HG03469 (cell line): Measurements from ENCODE around the gene ZNF132.
"Not testable (repeated sequence)": the region's sequence is repeated elsewhere in the genome, so short reads cannot be mapped to it uniquely, and the experiment has no call there.

Experiments
- ATAC-seq: cut with Tn5 transposase; IDR thresholded peaks from one replicate; pipeline ENCODE4 v1.9.1; 2021; ENCODE audit warnings: mild to moderate bottlenecking, moderate library complexity, moderate number of reproducible peaks; ENCODE audit not compliant: unreplicated experiment

The ZNF132 gene

DNA sequence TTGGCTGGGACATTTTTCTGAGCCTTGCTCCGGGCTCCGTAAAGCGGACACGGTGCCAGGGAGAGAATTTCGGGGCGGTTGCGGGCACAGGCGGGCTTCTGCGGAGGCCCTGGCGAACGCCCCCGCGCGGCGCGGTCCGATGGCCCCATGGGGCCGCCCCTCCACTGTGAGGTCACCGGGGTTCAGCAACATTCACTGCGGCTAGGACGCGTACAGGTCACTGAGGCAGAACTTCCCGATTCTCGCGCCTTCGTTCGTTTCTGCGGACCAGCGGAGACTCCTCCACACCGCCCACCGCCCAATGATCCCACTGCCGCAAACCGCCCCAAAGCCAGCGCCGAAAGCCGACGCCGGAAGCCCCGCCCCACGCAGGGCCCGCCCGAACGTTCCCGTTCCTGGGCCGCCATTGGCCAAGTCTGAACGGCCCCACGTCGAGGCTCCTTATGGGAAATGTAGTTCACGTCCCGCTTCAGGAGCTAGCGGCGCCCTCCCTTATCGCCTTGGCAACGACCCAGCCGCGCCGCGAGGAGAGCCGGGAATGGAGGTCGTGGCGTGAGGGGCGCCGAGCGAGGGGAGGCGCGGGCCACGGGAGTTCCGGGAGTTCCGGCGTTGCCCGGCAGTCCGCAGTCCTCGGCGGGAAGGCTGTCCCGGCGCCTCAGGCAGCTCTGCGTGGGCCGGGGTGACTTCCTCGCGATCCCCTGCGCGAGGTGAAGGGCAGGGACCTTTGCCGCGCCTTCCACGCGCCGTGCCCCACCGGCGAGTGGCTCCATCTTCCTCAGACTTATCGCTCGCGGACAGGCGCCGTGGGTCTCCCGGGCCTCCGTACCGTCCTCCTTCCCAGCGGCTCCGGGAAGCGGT is 31.6 kb downstream of the ZNF132 start, which contains the start of gene ZNF584:
ZNF584 (plus strand) TSS at position 498 of the 858 bp plus-strand sequence. CDS start 499 bp downstream, outside the sequence.
- ATAC-seq: peak; percentile 76

DNA sequence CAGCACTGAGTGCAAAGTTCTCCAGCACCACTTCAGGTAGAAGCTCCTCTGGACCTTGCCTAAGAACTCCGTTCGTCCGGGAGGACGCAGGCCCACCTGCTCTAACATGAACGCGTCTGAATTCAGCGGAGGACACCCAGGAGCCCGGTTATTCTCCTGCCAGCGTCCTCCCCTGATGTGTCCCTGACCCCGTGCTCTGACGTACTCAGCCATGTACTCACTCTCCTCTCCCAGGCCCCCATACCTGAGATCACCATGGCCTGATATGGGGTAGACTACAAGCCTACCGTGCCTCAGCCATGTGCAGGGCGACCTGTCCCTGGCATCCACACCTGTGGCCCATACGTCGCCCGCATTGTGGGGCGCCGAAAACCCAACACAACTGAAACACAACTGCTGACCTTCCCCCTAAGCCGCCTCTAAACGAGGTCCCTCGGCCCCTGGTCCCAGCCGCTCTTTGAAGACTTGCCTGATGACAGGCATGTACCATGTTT is 32.2 kb downstream of the ZNF132 start:
- ATAC-seq: peak; percentile 3

DNA sequence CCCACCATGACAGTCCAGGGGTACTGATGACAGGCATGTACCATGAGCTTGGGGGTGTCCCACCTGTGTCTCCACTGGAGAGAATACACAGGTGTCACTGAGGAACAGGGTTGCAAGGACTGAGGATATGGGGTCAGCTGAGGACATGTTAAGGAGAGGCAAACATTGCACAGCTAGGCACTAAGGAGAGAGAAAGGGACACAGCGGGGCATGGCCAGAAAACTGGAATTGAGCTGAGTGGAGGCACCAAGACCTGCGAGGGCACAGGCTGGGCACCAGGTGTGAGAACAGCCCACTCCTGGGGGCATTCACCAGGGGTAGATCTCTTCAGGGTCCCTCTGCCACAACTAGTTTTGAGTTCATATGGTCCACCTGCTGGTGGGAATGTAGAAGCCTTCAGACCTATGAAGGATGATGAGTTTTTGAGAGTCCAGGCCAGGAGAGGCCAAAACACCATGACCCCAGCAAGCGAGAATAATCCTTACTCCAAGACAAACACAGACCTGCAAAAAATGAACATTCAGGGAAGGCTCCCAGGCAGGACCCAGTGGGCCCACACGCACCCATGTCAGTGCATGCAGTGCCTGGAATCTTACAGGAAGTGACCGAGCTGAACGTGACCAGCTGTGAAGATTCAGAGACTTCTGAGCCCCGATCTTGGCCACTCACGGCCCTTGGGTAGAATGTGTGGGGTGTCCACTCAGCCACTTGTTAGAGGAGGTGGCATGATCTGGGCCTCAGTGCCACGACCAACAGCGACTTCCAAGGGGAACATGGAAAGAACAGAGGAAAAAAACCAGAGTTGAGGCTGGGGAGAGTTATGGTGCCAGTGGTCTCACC is 32.9 kb downstream of the ZNF132 start:
- ATAC-seq: no peak

DNA sequence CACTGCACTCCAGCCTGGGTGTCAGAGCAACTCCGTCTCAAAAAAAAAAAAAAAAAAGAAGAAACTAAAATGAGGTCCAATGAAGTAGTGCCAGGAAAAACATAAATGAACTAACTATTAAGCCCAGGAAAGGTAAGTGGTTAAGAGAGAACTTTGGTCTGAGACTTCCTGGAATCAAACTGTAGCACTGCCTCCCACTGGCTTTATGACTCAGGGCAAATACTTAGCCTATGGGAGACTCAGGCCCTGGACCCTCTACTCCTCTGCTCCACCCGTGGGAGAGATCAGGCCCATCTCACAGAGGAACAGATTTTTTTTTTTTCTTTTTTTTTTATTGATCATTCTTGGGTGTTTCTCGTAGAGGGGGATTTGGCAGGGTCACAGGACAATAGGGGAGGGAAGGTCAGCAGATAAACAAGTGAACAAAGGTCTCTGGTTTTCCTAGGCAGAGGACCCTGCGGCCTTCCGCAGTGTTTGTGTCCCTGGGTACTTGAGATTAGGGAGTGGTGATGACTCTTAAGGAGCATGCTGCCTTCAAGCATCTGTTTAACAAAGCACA is 36.0 kb downstream of the ZNF132 start:
- not testable (repeated sequence) for ATAC-seq

DNA sequence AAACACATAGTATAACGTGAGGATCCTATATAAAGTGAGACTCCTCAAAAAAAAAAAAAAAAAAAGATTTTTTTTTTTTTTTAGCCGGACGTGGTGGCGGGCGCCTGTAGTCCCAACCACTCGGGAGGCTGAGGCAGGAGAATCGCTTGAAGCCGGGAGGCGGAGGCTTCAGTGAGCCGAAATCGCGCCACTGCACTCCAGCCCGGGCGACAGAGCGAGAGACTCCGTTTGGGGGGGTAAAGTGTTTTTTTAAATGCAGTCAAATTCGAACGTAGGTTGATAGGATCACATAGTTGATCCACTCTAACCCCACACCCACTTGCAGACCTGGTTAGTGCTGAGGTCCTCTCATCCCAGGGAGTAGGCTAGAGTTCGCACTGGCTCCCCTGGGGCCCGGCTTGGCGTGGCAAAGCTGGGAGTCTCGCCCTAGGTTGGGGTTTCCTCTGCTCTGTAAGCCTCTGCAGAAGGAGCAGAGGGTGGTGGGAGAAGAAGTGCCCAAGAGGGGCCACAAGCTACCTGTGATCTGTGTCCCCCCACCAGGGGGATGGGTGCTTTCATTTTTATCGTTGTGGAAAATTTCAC is 38.0 kb downstream of the ZNF132 start:
- ATAC-seq: no peak

DNA sequence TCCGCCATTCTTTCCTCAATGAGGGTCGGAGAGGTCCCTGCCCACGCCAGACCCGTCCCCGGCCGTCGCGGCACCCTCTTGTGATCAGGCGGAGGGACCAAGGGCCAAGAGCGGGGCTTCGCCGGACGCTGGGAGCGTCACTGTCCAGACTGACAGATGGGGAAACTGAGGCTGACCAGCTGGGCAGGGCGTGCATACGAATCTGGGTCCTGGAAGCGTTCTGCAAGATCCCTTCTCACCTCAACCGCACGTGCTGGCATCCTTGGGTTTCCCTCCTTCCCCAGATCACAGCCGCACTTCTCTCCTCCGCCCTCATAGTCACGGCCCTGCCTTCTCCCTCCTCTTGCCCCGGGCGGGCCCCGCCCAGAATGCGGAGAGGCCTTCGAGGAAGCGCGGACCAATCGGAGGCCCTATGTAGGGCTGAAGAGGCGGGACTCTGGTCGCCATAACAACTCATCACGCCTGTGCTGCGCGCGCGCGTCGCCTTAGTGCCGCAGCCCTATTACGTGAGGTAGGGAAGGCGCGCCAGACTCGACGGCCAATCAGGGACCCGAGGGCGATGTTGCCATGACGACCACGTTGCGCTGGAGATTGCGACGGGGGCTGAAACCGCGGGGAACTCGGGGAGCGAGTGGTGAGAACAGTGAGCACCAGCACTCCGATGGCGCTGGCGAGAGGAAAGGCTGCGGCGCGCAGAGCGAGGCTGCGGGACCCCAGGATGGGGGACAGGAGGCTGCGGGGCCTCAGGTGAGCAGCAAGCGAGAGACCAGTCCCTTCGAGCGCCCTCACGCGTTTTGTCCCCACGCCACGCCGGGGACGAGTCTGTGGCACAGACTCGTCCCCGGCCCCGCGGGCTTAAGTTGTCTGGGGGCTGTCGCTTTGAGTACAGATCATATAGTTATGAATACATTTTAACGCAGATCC is 38.8 kb downstream of the ZNF132 start:
- peak; percentile 94 for ATAC-seq

DNA sequence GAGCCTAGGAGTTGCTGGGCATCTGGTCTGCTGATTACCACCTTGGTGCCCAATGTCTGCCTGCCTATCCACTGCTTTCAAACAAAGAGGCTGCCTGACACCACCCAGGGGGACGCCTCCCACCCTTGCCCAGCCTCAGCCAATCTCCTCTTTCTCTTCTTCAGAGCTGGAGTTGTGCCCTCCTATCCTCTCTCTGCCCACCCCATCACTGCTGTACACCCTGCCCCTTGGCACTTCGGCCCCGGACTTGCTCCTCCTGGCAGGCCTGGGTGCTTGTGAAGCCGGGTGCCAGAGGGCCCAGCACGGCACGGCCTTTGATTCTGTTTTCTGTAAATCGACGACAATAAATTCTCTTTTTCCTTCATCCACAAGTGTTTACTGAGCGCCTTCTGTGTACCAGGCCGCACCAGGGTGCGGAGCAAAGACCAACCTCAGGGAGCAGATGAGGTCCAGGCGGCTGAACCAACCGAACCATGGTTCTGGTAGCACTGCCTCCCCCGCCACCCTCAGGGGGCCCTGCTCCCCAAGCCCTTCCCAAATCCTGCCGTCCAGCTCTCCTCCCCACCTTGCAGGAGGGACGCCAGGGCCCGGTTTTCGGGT is 39.5 kb downstream of the ZNF132 start:
- ATAC-seq: no peak

DNA sequence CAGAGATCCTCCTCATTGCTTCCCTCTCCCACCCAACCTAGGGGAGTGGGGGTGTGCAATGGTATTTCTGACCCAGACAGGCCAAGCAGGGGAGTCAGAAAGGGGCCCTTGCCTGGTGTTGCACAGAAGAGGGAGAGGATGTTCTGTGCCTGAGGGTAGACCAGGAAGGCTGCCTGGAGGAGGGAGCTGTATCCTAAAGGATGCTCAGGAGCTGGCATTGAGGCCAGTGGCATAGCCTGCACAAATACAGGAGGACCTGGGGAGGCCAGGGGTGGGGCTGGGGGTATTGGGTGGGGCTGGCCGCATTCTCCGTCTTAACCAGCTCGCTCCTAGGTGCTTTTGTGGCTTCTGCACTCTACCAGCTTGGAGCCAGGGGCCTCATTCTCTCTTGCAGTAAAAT is 40.0 kb downstream of the ZNF132 start:
- no peak for ATAC-seq

DNA sequence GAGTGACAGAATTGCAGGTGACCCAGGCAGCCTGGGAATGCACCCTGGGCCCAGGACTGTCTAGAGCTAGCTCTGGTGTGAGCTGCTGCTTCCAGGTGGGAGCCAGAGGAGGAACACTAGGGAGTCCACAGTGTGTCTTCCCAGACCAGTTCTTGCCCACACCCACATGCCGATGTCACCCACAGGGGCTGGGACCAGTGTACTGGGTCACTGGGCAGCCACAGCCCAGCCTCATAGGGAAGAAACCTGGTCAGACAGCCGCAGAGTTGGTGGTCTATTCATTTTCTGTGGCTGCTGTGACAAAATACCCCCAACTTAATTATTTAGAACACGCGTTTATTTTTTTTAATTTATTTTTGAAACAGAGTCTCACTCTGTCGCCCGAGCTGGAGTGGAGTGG is 41.4 kb downstream of the ZNF132 start:
- ATAC-seq: no peak

DNA sequence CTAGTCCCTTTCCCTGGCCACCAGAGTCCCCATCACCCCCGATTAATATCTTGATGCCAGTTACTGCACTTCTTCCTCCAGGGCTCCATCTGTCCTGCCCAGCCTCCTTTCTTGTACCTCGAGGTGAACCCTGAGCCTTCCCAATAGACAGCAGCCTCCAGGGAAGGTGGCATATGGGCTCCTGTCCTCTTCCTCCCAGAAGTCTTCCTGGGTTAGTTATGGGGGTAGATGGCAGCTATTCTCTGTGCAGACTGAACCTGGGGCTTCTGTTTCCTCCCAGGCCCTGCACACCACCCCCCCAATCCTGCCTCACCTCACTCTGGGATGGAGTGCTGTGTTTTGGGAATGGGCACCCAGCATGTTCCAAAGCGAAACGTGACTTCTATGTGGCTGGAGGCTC is 41.9 kb downstream of the ZNF132 start:
- ATAC-seq: no peak

DNA sequence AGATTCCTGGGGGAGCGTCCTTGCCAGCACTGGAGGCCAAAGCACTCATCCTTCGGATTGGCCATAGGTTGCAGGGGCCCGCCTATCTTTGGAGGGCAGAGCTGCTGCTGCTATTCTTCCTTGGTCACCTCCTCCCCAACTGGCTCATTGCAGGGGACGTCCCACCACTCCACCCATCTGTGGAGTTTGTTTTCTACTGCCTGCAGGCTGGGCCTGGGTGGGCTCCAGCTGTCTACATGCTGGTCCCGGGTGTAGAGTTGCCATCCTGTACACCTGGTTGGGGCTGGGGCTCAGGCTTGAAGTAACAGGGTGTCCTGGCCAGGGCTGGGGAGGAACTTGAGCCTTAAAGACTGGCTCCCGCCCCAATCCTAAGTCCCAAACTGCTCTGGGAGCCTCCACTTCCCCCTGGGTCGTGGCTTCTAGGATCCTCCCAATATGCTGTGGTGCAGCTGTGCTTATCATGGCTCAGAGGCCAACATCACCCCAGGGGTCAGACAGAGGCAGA is 42.4 kb downstream of the ZNF132 start:
- no peak for ATAC-seq

DNA sequence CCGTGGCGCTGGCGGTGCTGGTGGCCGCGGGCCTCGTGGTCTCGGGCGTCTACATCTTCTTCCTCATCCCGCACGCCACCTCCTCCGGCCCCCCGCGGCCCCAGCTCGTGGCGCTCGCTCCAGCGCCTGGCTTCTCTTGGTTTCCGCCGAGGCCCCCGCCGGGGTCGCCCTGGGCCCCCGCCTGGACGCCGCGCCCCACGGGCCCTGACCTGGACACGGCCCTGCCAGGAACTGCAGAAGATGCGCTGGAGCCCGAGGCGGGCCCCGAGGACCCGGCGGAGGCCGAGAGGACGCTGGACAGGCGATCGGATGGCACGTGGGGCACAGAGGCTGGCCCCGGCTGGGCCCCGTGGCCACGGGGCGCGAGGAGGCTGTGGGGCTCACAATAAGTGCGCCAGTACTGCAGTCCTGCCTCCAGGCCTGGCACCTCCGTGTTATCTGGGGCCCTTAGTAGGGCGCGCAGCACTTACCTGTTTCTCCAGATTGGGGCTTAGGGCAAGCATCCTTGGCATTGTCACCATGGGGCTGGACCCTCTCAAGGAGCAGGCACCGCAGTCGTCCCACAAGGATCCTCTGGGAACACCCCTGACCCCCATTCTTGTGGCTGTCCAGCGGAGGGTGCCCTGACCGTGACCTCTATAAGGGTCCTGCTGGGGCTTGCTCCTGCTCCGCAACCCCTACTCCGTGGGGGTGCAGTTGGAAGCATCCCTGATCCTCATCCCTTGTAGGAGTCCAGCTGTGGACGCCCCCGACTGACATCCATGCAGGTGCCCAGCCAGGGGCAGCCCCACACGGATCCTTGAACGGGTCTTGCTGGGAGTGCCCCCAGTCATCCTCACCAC is 43.0 kb downstream of the ZNF132 start:
- no peak for ATAC-seq

DNA sequence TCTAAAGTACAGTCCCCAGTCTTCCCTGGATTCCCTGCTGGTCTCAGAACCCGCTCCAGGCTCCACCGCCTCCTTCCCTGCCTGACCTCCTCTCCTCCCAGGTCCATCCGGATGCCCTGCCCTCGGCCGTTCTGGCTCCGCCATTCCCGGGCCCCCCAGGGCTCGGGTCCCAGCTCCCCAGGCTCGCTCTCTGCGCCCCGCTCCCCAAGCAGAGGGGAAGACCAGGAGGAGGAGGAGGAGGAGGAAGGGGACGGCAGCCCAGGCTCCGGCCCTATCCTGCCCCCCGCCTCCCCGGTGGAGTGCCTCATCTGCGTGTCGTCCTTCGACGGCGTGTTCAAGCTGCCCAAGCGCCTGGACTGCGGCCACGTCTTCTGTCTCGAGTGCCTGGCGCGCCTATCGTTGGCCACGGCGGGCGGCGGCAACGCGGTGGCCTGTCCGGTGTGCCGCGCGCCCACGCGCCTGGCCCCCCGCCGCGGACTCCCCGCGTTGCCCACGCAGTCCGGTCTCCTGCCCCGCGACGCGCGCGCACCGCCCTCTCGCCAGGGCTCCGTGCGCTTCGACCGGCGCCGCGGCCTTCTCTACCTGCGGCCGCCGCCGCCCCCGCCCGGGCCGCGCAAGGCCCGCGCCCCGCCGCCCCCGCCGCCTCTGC is 43.9 kb downstream of the ZNF132 start:
- ATAC-seq: no peak

DNA sequence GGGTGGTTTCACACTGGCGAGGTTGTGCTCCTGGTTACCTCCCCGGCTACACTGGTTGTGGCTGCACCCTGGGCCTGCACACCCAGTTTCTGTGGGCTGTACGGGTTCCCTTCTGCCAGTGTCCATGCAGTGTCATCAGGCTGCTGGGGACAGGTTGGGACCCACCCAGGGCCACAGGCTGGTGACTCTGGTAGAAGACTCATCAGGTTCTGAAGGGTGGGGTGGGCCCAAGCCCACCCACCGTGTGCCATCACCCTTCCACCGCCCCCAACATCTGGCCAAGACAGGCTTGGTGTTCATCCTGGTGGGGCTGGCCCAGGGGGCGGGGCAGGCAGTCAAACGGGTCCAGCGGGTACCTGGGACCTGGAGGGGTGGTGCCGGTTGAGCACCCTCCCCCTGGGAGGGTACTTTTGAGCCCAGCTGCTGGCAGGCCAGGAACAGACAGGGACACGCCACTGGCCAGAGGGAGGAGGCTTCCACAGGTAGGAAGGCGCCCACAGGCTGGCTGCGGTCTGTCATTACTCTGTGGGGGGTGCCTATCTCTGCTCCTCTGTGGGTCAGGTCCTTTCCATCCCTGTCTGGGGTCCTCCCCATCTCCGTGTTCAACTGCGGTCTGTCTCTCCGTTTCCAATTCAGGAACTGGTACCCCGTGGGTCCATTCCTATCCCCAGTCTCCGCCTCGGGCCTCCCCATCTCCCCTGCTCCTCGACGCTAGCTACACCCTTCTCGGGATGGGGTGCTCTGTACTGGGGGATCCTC is 44.6 kb downstream of the ZNF132 start, which contains the start of gene RNF225:
RNF225 (plus strand) TSS at position 437 of the 759 bp plus-strand sequence. CDS start 434 bp downstream, outside the sequence.
- ATAC-seq: no peak

DNA sequence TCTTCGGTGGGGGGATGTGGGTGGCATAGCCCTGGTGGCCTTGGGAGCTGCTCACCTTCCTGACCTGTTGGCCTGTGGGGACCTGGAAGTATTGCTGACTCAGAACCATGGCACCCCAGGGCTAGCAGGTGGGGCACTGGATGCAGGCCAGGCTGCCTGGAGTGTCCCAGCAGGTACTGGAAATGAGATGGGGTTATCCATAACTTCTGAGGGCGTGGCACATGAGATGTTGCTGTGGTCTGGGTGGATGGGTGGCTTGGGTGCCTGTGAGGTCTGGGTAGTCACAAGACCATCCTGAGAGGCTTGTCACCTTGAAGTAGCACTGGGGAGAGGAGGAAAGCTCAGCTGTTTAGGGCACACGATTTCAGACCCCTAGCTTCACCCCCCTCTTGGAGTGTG is 45.1 kb downstream of the ZNF132 start:
- ATAC-seq: no peak

DNA sequence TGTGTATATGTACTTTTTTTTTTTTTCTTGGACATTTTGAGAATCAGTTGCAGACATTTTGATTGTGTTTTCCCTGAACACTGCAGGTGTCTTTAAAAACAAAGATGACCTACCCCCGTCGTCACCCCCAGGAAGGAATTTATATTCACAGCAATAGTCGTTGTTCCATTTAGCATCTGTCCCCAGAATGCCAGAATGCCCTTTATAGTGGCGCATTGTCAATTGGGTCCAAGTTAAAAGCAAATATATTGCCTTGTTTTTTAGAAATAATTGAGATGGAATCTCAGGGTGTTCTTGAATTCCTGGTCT is 46.3 kb downstream of the ZNF132 start:
- no peak for ATAC-seq
